HepG2 (cell line): ENCODE results near the gene TUBB. TPM values are rescaled to one million over a fixed set of nuclear protein-coding genes. Genes with fewer than 3 reads are reported as not detected.

ENCODE experiments used
- ATF7-NPFF ChIP-seq: sonication (generic); formaldehyde crosslinking; IDR thresholded peaks from 2 replicates; pipeline ENCODE4 v1.8.1; 2023; ENCODE audit warnings: mild to moderate bottlenecking, low read depth, missing genetic modification reagents, moderate library complexity
- ATM ChIP-seq: fragments of 450-650 bp; IDR thresholded peaks from 2 replicates; pipeline ENCODE4 v1.7.1; 2017; ENCODE audit warnings: mild to moderate bottlenecking, borderline replicate concordance
- CBX5 ChIP-seq: sonication (generic); formaldehyde crosslinking; IDR thresholded peaks from 2 replicates; pipeline ENCODE4 v1.4.0; 2020; ENCODE audit warnings: missing genetic modification reagents, borderline replicate concordance
- HCFC1 ChIP-seq: fragments of 150-350 bp; IDR thresholded peaks from 2 replicates; pipeline ENCODE4 v1.6.1; 2014; ENCODE audit warnings: low read depth, low read length
- HNRNPUL1 ChIP-seq: fragments of 200-400 bp; formaldehyde crosslinking; IDR thresholded peaks from 2 replicates; pipeline ENCODE4 v1.6.1; 2017; ENCODE audit warnings: low read depth, mild to moderate bottlenecking, low read length, moderate library complexity
- MYPOP ChIP-seq: sonication (generic); formaldehyde crosslinking; IDR thresholded peaks from 2 replicates; pipeline ENCODE4 v1.8.1; 2023; ENCODE audit warnings: mild to moderate bottlenecking, moderate library complexity, missing genetic modification reagents
- NR0B2 ChIP-seq: sonication (generic); formaldehyde crosslinking; IDR thresholded peaks from 2 replicates; pipeline ENCODE4 v1.4.0; 2020; ENCODE audit warnings: mild to moderate bottlenecking, missing genetic modification reagents
- PAXIP1 ChIP-seq: sonication (generic); formaldehyde crosslinking; conservative IDR thresholded peaks from 2 replicates; pipeline ENCODE4 v1.4.0; 2020; ENCODE audit warnings: mild to moderate bottlenecking, missing genetic modification reagents, moderate library complexity
- TIGD3 ChIP-seq: sonication (generic); formaldehyde crosslinking; IDR thresholded peaks from 2 replicates; pipeline ENCODE4 v1.5.1; 2020; ENCODE audit warnings: mild to moderate bottlenecking, missing genetic modification reagents, borderline replicate concordance
- ZHX2 ChIP-seq, 2 experiments: sonication (generic) in 1 of 2; formaldehyde crosslinking in 1 of 2; IDR thresholded peaks; 2 replicates each; pipeline versions ENCODE4 v1.6.1 to v1.9.0; 2014 to 2022; ENCODE audit warnings: antibody characterized with exemption in 1 of 2, borderline replicate concordance in 1 of 2, inconsistent platforms in 1 of 2, low read depth in 1 of 2, missing genetic modification reagents in 1 of 2
- ZKSCAN1 ChIP-seq: fragments of 150-350 bp; IDR thresholded peaks from 2 replicates; pipeline ENCODE4 v1.6.1; 2014; ENCODE audit warnings: low read length
- ZMYM3 ChIP-seq: sonication (generic); formaldehyde crosslinking; IDR thresholded peaks from 2 replicates; pipeline ENCODE4 v1.5.1; 2020; ENCODE audit warnings: mild to moderate bottlenecking, missing genetic modification reagents
- ZNF44 ChIP-seq: sonication (generic); formaldehyde crosslinking; IDR thresholded peaks from 2 replicates; pipeline ENCODE4 v1.5.1; 2020; ENCODE audit warnings: mild to moderate bottlenecking, missing genetic modification reagents
- ZNF782 ChIP-seq: sonication (generic); formaldehyde crosslinking; IDR thresholded peaks from 2 replicates; pipeline ENCODE4 v1.4.0; 2020; ENCODE audit warnings: missing genetic modification reagents, mild to moderate bottlenecking, borderline replicate concordance
- polyA plus RNA-seq, 8 experiments: library from polyadenylated mRNA; depleted of rRNA in 3 of 8; stranded (reverse) in 7 of 8; unstranded in 1 of 8; fragments of >200 nt; fragmentation: Illumina TruSeq in 4 of 8; extraction: Trizol in 4 of 8; gene quantifications; 2 replicates each; pipeline versions ENCODE4 v1.2.1 to v1.2.3, GENCODE V29; 2011 to 2016; ENCODE audit warnings: low read depth in 4 of 8, missing spikeins in 1 of 8, mixed read lengths in 1 of 8; ENCODE audit not compliant: insufficient read depth in 1 of 8
- total RNA-seq, 5 experiments: library from RNA; depleted of rRNA; stranded (reverse); fragments of >200 nt; fragmentation: Illumina TruSeq; extraction: Trizol; gene quantifications; 2 replicates each; pipeline ENCODE4 v1.2.3, GENCODE V29; 2016; ENCODE audit warnings: low read depth in 1 of 5

The TUBB gene
- total and polyA plus RNA-seq, 2 of the 13 experiments (the other 11 are each of a cell fraction or from before 2014, with no cell fraction given), result 911 to 1,163 TPM

GRCh38 chr6:30742316-30743098, 22.4 kb downstream of the TUBB start, which contains the start of gene FLOT1 (continued):
- TF ChIP-seq TIGD3, result 0 out of 2 replicates have a peak, but pooled peaks have one; percentile 77
- peak; percentile 78 for TF ChIP-seq PAXIP1 (CRISPR knock-in tag)
- TF ChIP-seq HNRNPUL1, result peak; percentile 95
- peak; percentile 81 for TF ChIP-seq ZNF782 (CRISPR knock-in tag)
- TF ChIP-seq ATF7-NPFF (CRISPR knock-in tag), result peak; percentile 89; the same call in 1 of the 2 replicates
- TF ChIP-seq HCFC1, result no peak; the same call in 1 of the 2 replicates
- no peak for TF ChIP-seq ZMYM3 (CRISPR knock-in tag)
- TF ChIP-seq ZNF44 (CRISPR knock-in tag), result 0 out of 2 replicates have a peak, but pooled peaks have one; percentile 11
- TF ChIP-seq CBX5 (CRISPR knock-in tag), result 0 out of 2 replicates have a peak, but pooled peaks have one; percentile 43
- no peak for TF ChIP-seq ATM
- TF ChIP-seq MYPOP (CRISPR knock-in tag), result peak; percentile 84; the same call in 1 of the 2 replicates
- no peak for TF ChIP-seq ZHX2 (IDR thresholded peaks at IDR 0.05; ENCODE audit: low read depth)
- TF ChIP-seq ZHX2 (CRISPR knock-in tag; IDR thresholded peaks at IDR 0.05; ENCODE audit: borderline replicate concordance), result no peak
- TF ChIP-seq ZKSCAN1, result no peak
- TF ChIP-seq NR0B2 (CRISPR knock-in tag), result peak; percentile 88
